LNCAP (cell line): ENCODE results near the gene SYNE1.

Experiments used
- TF ChIP-seq, protein P1 (sequence below): fragments of 450-650 bp; IDR thresholded peaks from 2 replicates; pipeline ENCODE4 v1.5.1; 2017; ENCODE audit warnings: mild to moderate bottlenecking

The SYNE1 gene

DNA sequence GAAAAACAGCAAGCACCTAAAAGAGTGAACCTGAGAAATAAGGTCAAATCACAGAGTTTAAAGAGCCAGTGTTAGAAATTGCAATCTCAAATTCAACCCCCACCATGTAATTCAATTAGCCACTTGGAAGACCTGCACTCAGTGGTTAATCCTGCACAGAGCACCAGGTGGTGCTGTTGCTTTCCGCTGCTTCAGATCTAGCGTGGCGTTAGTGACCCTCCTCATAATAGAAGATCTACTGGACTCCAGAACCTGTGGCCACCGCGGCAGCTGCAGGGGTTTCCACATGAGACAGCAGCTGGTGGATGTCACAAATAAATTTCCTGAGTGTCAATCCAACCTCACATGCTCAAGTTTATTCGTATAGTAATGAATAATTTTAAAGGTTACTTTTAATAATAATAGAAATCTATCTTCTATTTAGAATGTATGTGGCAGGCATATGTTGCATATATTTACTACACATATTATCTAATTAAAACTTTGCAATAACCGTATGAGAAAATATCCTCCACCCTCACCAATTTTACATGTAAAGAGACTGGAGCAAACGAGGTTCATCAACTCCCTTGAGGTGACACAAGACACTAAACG, 84.4 kb downstream of the SYNE1 start:
- TF ChIP-seq, protein P1, sequence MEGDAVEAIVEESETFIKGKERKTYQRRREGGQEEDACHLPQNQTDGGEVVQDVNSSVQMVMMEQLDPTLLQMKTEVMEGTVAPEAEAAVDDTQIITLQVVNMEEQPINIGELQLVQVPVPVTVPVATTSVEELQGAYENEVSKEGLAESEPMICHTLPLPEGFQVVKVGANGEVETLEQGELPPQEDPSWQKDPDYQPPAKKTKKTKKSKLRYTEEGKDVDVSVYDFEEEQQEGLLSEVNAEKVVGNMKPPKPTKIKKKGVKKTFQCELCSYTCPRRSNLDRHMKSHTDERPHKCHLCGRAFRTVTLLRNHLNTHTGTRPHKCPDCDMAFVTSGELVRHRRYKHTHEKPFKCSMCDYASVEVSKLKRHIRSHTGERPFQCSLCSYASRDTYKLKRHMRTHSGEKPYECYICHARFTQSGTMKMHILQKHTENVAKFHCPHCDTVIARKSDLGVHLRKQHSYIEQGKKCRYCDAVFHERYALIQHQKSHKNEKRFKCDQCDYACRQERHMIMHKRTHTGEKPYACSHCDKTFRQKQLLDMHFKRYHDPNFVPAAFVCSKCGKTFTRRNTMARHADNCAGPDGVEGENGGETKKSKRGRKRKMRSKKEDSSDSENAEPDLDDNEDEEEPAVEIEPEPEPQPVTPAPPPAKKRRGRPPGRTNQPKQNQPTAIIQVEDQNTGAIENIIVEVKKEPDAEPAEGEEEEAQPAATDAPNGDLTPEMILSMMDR = peak; percentile 81

DNA sequence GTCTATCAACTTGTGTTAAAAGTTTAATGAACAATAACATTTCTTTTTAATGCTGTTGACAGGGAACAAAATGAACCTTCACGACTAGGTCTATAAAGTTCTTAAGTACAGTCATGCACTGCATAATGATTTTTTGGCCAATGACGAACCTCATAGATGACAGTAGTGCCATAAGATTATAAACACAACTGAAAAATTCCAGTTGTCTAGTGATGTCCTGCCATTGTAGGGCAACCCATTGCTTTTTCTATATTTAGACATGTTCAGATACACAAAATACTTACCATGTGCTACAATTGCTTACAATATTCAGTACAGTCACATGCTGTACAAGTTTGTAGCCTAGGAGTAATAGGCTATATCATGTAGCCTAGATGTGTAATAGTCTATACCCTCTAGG, 93.6 kb downstream of the SYNE1 start:
- TF ChIP-seq, protein P1 = no peak

DNA sequence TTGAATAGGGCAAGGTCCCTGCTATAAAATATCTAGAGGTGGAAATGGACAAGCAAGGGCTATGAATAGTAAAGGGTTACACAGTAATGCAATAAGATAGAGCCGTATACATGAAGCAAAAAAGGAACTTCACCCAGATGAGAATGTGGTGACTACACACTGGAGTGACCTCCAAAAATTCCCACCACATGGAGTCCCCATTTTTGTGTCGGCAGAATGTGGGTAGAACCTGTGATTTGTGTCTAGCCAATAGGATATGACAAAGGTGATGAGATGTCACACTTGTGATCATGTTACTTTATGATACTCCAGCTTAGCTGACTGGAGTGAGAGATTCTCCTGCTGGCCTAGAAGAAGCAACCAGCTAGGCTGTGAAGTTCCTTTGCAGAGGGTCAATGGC, 96.8 kb downstream of the SYNE1 start:
- TF ChIP-seq, protein P1 = no peak

DNA sequence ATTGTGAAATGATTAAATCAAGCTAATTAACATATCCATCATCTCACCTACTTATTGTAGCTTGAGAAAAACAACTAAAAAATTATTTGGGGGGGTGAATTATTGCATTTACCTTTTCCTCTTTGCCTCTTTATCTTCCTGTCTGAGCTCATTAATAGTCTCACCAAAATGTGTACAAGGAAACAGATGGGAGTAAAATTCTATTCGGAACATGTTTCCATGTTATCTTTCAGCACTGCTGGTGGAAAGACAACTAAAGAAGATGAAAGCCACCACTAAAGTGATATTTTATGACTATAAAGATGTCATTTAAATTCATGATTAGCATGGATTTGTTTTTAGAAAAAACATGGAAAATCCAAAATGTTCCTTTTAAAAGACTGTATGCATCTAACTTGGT, 102.6 kb downstream of the SYNE1 start:
- TF ChIP-seq, protein P1 = no peak

DNA sequence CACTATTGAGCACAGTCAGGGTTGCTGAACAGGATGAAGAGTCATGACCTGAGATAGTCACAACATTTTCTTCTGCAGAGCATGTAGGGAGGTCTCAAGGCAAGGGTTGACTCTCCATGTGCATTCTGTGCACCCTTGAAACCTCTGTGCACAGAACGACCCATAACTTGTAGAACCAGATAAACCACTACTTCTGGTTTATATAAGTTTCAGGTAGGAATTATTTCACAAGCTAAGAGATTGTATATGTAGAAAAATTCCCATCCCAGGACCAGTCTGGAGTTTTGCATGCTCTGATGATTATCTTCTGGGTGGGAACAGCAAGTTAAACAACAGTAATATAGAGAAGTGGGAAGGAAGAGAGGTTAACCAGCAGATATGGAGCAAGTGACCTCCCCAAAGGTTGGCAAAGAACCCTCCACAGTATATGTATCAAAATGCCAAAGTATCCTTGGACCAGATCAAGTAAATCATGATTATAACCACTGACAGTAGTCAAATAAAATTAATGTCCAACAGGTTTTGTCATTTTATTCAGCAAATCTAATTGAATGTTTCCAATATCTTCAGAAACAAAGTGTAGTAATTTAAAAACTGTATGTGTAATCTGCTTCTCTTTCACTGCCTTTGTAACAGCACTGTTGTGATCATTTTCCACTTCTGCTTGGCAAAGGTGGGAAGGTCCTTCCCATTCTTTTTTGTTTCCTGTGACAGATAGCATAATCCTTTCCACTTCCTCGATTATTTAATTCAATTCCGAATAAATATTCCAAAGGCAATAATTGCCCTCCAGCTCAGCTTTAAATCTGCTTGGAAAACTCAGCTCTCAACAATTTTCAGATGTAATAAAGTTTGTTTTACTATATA, 104.4 kb downstream of the SYNE1 start:
- TF ChIP-seq, protein P1 = no peak

DNA sequence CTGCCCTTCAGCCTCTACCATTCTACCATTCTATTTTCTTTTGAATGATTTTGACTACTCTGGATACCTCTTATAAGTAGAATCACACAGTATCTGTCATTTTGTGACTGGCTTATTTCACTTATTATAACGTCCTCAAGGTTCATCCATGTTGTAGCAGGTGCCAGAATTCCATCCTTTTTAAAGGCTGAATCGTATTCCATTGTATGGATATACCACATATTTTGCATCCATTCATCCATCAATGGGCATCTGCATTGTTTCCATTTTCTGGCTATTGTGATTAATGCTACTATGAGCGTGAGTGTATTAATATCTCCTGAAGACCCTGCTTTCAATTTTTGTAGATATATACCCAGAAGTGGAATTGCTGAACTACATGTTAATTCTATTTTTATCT, 105.5 kb downstream of the SYNE1 start:
- TF ChIP-seq, protein P1 = no peak

DNA sequence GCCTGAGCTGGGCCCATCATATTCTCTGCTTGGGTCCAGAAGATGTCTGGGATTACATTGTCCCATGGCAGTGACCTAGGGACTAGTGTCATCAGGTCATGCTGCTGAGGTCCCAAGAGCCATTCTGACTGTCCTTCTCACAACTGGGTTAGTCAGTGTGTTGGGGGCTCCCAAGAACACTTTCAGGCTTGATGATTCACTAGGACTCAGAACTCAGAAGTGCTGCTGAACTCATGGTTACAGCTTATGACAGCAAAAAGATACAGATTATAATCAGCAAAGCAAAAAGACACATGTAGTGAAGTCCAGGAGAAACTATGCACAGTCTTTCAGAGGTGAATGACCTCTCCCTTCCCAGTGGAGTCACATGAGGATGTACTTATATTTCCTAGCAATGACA, 107.8 kb downstream of the SYNE1 start:
- TF ChIP-seq, protein P1 = no peak
